22Rv1 (cell line): ENCODE measurements around the gene IVD.

Experiments
- ZFX ChIP-seq: fragments of 450-650 bp; IDR thresholded peaks from 2 replicates; pipeline ENCODE4 v1.6.1; 2017; ENCODE audit warnings: antibody characterized with exemption, borderline replicate concordance
- TF ChIP-seq, protein P1 (sequence below): fragments of 450-650 bp; IDR thresholded peaks from 2 replicates; pipeline ENCODE4 v1.5.1; 2017; ENCODE audit warnings: mild to moderate bottlenecking

DNA sequence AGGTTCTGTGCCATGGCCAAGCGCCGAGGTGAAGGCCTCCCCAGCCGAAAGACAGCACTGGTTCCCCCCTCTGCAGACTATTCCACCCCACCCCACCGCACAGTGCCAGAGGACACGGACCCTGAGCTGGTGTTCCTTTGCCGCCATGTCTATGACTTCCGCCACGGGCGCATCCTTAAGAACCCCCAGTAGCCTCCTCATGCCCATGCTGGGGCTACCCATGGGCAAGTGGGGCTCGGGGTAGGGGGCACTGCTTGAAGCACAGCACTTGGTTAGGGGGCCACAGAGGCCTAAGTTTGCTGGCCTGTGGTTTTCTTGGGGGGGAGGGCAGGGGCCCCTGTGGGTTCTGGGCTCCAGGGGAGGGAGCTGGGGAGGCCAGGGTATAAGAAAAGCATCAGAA, 60.3 kb downstream of the IVD start:
- TF ChIP-seq, protein P1, sequence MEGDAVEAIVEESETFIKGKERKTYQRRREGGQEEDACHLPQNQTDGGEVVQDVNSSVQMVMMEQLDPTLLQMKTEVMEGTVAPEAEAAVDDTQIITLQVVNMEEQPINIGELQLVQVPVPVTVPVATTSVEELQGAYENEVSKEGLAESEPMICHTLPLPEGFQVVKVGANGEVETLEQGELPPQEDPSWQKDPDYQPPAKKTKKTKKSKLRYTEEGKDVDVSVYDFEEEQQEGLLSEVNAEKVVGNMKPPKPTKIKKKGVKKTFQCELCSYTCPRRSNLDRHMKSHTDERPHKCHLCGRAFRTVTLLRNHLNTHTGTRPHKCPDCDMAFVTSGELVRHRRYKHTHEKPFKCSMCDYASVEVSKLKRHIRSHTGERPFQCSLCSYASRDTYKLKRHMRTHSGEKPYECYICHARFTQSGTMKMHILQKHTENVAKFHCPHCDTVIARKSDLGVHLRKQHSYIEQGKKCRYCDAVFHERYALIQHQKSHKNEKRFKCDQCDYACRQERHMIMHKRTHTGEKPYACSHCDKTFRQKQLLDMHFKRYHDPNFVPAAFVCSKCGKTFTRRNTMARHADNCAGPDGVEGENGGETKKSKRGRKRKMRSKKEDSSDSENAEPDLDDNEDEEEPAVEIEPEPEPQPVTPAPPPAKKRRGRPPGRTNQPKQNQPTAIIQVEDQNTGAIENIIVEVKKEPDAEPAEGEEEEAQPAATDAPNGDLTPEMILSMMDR: no peak
- TF ChIP-seq ZFX: no peak
